WTC11 (cell line): ENCODE data around the gene SVEP1. TPM values are rescaled to one million over a fixed set of nuclear protein-coding genes. Genes with fewer than 3 reads are reported as not detected.
"Not testable (repeated sequence)": the region's sequence is repeated elsewhere in the genome, so short reads cannot be mapped to it uniquely, and the experiment has no call there.

Experiments
- ATAC-seq: fragments of 200-7000 bp; cut with Tn5 transposase; 2 replicates; pipeline ENCODE4 v1.10.0; 2021; ENCODE audit warnings: mild to moderate bottlenecking, moderate library complexity
- CTCF ChIA-PET: fragments of 300-600 bp; sonication (Branson Sonifier 250); formaldehyde crosslinking; loops from one replicate; lab custom pipeline; 2021; ENCODE audit warnings: antibody characterized with exemption; lab: Charles Lee
- POLR2A ChIA-PET: fragments of 350-600 bp; sonication (Branson Sonifier 250); formaldehyde crosslinking; loops from one replicate; lab custom pipeline; 2021; ENCODE audit warnings: antibody characterized with exemption; lab: Charles Lee
- DNase-seq: peaks from one replicate; pipeline ENCODE4 v3.0.0; 2021; ENCODE audit warnings: low spot score
- H3K27ac Mint-ChIP-seq: 2 replicates; pipeline ENCODE4 v1.8.0; 2021; ENCODE audit warnings: mixed read lengths
- H3K27me3 Mint-ChIP-seq: 2 replicates; pipeline ENCODE4 v1.8.0; 2021; ENCODE audit warnings: low read depth, mild to moderate bottlenecking, moderate library complexity, mixed read lengths
- H3K36me3 Mint-ChIP-seq: 2 replicates; pipeline ENCODE4 v1.8.0; 2021; ENCODE audit warnings: mixed read lengths
- H3K4me1 Mint-ChIP-seq: 2 replicates; pipeline ENCODE4 v1.8.0; 2022; ENCODE audit warnings: mixed read lengths
- H3K4me3 Mint-ChIP-seq: 2 replicates; pipeline ENCODE4 v1.8.0; 2021; ENCODE audit warnings: mild to moderate bottlenecking, moderate library complexity, mixed read lengths
- H3K9me3 Mint-ChIP-seq: 2 replicates; pipeline ENCODE4 v1.8.0; 2021; ENCODE audit warnings: mixed read lengths
- CREM ChIP-seq: sonication (generic); formaldehyde crosslinking; IDR thresholded peaks from 2 replicates; pipeline ENCODE4 v1.8.1; 2022; ENCODE audit warnings: mild to moderate bottlenecking, missing genetic modification reagents, moderate library complexity
- HMGA2 ChIP-seq: fragments of 250-450 bp; sonication (Bioruptor Pico); IDR thresholded peaks from 2 replicates; pipeline ENCODE4 v1.4.0; 2021; ENCODE audit warnings: mild to moderate bottlenecking, moderate library complexity
- HMGXB4 ChIP-seq: sonication (generic); formaldehyde crosslinking; IDR thresholded peaks from 2 replicates; pipeline ENCODE4 v1.8.1; 2023; ENCODE audit warnings: mild to moderate bottlenecking, moderate library complexity, missing genetic modification reagents
- MXD4 ChIP-seq: fragments of 250-450 bp; sonication (Bioruptor Pico); IDR thresholded peaks from 2 replicates; pipeline ENCODE4 v1.8.0; 2021; ENCODE audit warnings: mild to moderate bottlenecking, moderate library complexity, borderline replicate concordance
- MYBL2 ChIP-seq: sonication (generic); formaldehyde crosslinking; IDR thresholded peaks from 2 replicates; pipeline ENCODE4 v1.8.1; 2023; ENCODE audit warnings: mild to moderate bottlenecking, moderate library complexity, missing genetic modification reagents
- SMAD4 ChIP-seq: sonication (generic); formaldehyde crosslinking; IDR thresholded peaks from 2 replicates; pipeline ENCODE4 v1.8.0; 2022; ENCODE audit warnings: mild to moderate bottlenecking, missing genetic modification reagents
- SOX15 ChIP-seq: fragments of 250-450 bp; sonication (Bioruptor Pico); IDR thresholded peaks from 2 replicates; pipeline ENCODE4 v1.9.0; 2021; ENCODE audit warnings: mild to moderate bottlenecking
- TEAD1 ChIP-seq: sonication (generic); formaldehyde crosslinking; IDR thresholded peaks from 2 replicates; pipeline ENCODE4 v1.8.0; 2022; ENCODE audit warnings: mild to moderate bottlenecking, missing genetic modification reagents
- total RNA-seq: library from RNA; stranded (reverse); gene quantifications from 3 replicates; pipeline ENCODE4 v1.2.3, GENCODE V29; 2021
- TF ChIP-seq, protein P1 (sequence below): sonication (generic); formaldehyde crosslinking; IDR thresholded peaks from 2 replicates; pipeline ENCODE4 v1.8.1; 2022; ENCODE audit warnings: mild to moderate bottlenecking, moderate library complexity, missing genetic modification reagents
- TF ChIP-seq, protein P2 (sequence below): sonication (generic); formaldehyde crosslinking; IDR thresholded peaks from 2 replicates; pipeline ENCODE4 v1.8.0; 2023; ENCODE audit warnings: missing genetic modification reagents, mild to moderate bottlenecking, borderline replicate concordance

Gene SVEP1
- total RNA-seq, 1 experiment from 2014 or later = 0.74 TPM

- TF ChIP-seq, protein P1, sequence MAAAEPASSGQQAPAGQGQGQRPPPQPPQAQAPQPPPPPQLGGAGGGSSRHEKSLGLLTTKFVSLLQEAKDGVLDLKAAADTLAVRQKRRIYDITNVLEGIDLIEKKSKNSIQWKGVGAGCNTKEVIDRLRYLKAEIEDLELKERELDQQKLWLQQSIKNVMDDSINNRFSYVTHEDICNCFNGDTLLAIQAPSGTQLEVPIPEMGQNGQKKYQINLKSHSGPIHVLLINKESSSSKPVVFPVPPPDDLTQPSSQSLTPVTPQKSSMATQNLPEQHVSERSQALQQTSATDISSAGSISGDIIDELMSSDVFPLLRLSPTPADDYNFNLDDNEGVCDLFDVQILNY (CRISPR knock-in tag) = no peak
These were observed 173.6 kb downstream of the SVEP1 start (continued) for GRCh38 chr9:110405858-110406443.

DNA sequence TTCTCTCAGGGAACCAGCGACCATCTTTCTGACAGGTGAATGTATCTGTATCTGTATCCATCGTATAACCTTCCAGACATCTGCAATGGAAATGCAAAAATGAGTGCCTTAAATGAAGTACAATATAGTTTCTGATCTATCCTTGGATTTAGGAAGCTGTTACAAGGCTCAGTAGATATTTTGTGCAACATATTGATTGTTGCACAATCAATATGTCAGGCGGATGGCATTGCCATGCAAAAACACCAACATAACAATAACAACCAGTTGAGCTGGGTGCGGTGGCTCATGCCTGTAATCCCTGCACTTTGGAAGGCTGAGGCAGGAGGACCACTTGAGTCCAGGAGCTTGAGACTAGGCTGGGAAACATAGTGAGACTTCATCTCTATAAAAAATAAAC, 175.1 kb downstream of the SVEP1 start:
- Mint-ChIP-seq H3K27me3 (no peaks in the 10 kb centered on the region), H3K9me3 (no peaks in the 10 kb centered on the region), H3K4me1 (no peaks in the 10 kb centered on the region), H3K4me3 (no peak overlapping the region), H3K27ac (no peak overlapping the region), H3K36me3 (no peaks in the 10 kb centered on the region)
- no peak for TF ChIP-seq SOX15 (CRISPR knock-in tag)
- TF ChIP-seq HMGXB4 (CRISPR knock-in tag) = no peak
- no peak for ATAC-seq
- ChIA-PET CTCF (no interaction called here), POLR2A (no interaction called here)
- no peak for DNase-seq

DNA sequence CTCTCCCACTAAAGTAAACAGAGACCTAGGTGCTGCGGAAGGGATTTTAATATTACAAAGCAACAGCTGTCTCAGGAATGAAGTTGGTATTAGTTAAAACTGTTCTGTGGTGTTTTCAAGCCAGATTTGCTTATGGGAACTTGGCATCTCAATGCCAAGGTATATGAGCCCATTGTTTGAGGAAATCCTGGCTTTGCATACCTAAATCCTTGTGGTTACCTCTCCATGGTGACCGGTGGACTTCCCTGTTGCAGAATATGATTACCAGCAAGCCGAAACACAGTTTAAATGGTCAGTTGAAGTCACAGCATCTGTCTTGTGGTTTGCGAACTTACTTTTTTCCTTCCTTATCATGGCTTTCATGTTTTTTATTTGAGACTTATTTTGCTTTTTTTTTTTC, 179.6 kb downstream of the SVEP1 start:
- Mint-ChIP-seq H3K36me3 (no peaks in the 10 kb centered on the region), H3K4me1 (no peaks in the 10 kb centered on the region), H3K4me3 (no peak overlapping the region), H3K9me3 (peaks cover 14% of the 10 kb centered on the region), H3K27me3 (no peaks in the 10 kb centered on the region), H3K27ac (0 out of 2 replicates have a peak overlapping the region, but pooled peaks have one; percentile 45)
- ChIA-PET CTCF (no interaction called here), POLR2A (no interaction called here)
- ATAC-seq = no peak
- no peak for TF ChIP-seq TEAD1 (CRISPR knock-in tag)
- TF ChIP-seq, protein P2, sequence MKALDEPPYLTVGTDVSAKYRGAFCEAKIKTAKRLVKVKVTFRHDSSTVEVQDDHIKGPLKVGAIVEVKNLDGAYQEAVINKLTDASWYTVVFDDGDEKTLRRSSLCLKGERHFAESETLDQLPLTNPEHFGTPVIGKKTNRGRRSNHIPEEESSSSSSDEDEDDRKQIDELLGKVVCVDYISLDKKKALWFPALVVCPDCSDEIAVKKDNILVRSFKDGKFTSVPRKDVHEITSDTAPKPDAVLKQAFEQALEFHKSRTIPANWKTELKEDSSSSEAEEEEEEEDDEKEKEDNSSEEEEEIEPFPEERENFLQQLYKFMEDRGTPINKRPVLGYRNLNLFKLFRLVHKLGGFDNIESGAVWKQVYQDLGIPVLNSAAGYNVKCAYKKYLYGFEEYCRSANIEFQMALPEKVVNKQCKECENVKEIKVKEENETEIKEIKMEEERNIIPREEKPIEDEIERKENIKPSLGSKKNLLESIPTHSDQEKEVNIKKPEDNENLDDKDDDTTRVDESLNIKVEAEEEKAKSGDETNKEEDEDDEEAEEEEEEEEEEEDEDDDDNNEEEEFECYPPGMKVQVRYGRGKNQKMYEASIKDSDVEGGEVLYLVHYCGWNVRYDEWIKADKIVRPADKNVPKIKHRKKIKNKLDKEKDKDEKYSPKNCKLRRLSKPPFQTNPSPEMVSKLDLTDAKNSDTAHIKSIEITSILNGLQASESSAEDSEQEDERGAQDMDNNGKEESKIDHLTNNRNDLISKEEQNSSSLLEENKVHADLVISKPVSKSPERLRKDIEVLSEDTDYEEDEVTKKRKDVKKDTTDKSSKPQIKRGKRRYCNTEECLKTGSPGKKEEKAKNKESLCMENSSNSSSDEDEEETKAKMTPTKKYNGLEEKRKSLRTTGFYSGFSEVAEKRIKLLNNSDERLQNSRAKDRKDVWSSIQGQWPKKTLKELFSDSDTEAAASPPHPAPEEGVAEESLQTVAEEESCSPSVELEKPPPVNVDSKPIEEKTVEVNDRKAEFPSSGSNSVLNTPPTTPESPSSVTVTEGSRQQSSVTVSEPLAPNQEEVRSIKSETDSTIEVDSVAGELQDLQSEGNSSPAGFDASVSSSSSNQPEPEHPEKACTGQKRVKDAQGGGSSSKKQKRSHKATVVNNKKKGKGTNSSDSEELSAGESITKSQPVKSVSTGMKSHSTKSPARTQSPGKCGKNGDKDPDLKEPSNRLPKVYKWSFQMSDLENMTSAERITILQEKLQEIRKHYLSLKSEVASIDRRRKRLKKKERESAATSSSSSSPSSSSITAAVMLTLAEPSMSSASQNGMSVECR (CRISPR knock-in tag) = no peak
- no peak for TF ChIP-seq HMGA2 (CRISPR knock-in tag)
- TF ChIP-seq CREM (CRISPR knock-in tag) = no peak
- no peak for TF ChIP-seq MYBL2 (CRISPR knock-in tag)
- no peak for TF ChIP-seq SMAD4 (CRISPR knock-in tag)
- TF ChIP-seq MXD4 (CRISPR knock-in tag) = no peak
- DNase-seq = no peak

DNA sequence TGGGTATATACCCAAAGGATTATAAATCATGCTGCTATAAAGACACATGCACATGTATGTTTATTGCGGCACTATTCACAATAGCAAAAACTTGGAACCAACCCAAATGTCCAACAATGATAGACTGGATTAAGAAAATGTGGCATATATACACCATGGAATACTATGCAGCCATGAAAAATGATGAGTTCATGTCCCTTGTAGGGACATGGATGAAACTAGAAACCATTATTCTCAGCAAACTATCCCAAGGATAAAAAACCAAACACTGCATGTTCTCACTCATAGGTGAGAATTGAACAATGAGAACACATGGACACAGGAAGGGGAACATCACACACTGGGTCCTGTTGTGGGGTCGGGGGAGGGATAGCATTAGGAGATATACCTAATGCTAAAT, 180.5 kb downstream of the SVEP1 start:
- H3K27ac Mint-ChIP-seq, H3K27me3 Mint-ChIP-seq, ATAC-seq, H3K36me3 Mint-ChIP-seq, POLR2A ChIA-PET, CTCF ChIA-PET, H3K4me3 Mint-ChIP-seq, H3K4me1 Mint-ChIP-seq, DNase-seq: not testable (repeated sequence)
- peaks cover 22% of the 10 kb centered on the region for H3K9me3 Mint-ChIP-seq
